ENCODE measurements around the gene UCN.

- TF ChIP-seq CTCF (IDR thresholded peaks at IDR 0.05), result no peak
- no peak for TF ChIP-seq POLR2A (IDR thresholded peaks at IDR 0.05)
- TF ChIP-seq EP300 (IDR thresholded peaks at IDR 0.05), result no peak
Measured at GRCh38 chr2:27351802-27352598, 43.8 kb upstream of the UCN start.
